ENCODE measurements around the gene VTA1. TPM values are rescaled to one million over a fixed set of nuclear protein-coding genes. Genes with fewer than 3 reads are reported as not detected.

VTA1 gene
- polyA plus RNA-seq, 3 donors: 15.9 to 97.3 (median 74.8) TPM

DNA sequence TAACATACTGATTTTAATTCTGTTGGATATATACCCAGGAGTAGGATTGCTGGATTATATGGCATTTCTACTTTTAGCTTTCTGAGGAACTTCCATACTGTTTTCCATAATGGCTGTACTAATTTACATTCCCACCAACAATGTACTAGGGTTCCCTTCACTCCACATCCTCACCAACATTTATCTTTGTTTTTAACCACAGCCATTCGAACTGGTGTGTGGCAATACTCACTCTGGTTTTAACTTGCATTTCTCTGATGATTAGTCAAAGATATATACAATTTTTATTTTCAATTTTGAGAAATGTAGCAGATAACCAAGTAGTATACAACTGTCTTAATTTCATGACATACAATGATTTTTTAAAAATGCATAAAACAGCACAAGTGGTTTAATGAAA lies 124.4 kb downstream of the VTA1 start:
- no peaks in the 10 kb centered on the region for H3K4me1 Mint-ChIP-seq
- H3K9me3 ChIP-seq (replicated peaks in 1 of 2; ENCODE audit: control insufficient read depth in 1 of 2, insufficient read depth in 1 of 2, low read length in 2 of 2): no peaks in the 10 kb centered on the region
- no peak overlapping the region for H3K4me3 Mint-ChIP-seq
- H3K4me3 ChIP-seq (replicated peaks in 1 of 3; ENCODE audit: low read depth in 2 of 3, low read length in 3 of 3): no peak overlapping the region
- H3K79me2 ChIP-seq (ENCODE audit: insufficient read depth, low read length): no peaks in the 10 kb centered on the region
- no peaks in the 10 kb centered on the region for H3K36me3 Mint-ChIP-seq
- no peaks in the 10 kb centered on the region for H4K20me1 ChIP-seq (ENCODE audit: insufficient read depth, low read length)
- no CpG with 5 or more reads among the region's 1 CpG for WGBS (ENCODE audit: insufficient coverage)
- no peaks in the 10 kb centered on the region for H3K27me3 ChIP-seq (ENCODE audit: control insufficient read depth in 2 of 2, insufficient read depth in 2 of 2, low read length in 2 of 2)
- intact Hi-C loops (cut with micrococcal nuclease): no loop called here
- no peak overlapping the region for H2AFZ ChIP-seq (ENCODE audit: insufficient read depth, low read depth, low read length, poor library complexity, severe bottlenecking)
- no peak overlapping the region for H3K27ac ChIP-seq (ENCODE audit: low read depth in 1 of 2, low read length in 2 of 2)
- H3K9ac ChIP-seq (ENCODE audit: insufficient read depth, low read length, poor library complexity, severe bottlenecking): no peak overlapping the region
- H3K4me2 ChIP-seq (replicated peaks; ENCODE audit: extremely low read depth, low read length, poor library complexity, severe bottlenecking): no peak overlapping the region
- H3K27me3 Mint-ChIP-seq (ENCODE audit: low read depth in 3 of 3): peaks cover 0 to 5% (median 0%) of the 10 kb centered on the region in 3 donors
- H3K9me3 Mint-ChIP-seq: peaks cover 0 to 2% (median 0%) of the 10 kb centered on the region in 7 donors
- no peaks in the 10 kb centered on the region for H3K36me3 ChIP-seq (replicated peaks in 1 of 2; ENCODE audit: control insufficient read depth in 1 of 2, insufficient read depth in 2 of 2, low read length in 2 of 2)
- H3K4me1 ChIP-seq (ENCODE audit: control insufficient read depth in 1 of 2, insufficient read depth in 2 of 2, low read length in 2 of 2): no peaks in the 10 kb centered on the region
- TF ChIP-seq, protein P1, sequence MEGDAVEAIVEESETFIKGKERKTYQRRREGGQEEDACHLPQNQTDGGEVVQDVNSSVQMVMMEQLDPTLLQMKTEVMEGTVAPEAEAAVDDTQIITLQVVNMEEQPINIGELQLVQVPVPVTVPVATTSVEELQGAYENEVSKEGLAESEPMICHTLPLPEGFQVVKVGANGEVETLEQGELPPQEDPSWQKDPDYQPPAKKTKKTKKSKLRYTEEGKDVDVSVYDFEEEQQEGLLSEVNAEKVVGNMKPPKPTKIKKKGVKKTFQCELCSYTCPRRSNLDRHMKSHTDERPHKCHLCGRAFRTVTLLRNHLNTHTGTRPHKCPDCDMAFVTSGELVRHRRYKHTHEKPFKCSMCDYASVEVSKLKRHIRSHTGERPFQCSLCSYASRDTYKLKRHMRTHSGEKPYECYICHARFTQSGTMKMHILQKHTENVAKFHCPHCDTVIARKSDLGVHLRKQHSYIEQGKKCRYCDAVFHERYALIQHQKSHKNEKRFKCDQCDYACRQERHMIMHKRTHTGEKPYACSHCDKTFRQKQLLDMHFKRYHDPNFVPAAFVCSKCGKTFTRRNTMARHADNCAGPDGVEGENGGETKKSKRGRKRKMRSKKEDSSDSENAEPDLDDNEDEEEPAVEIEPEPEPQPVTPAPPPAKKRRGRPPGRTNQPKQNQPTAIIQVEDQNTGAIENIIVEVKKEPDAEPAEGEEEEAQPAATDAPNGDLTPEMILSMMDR (IDR thresholded peaks at IDR 0.05): no peak
- H3K27ac Mint-ChIP-seq: no peak overlapping the region
- DNase-seq: no peak

Other genes with a start within 250 kb of the VTA1 start
- gene GJE1, start 14.3 kb upstream of the VTA1 start, polyA plus RNA-seq: not detected
- not detected for gene NMBR, start 141 bp upstream of the VTA1 start, polyA plus RNA-seq
- under 1 TPM in 2 of 3 donors, not detected in 1; 0.18 to 0.31 TPM for gene ADGRG6, start 154.7 kb downstream of the VTA1 start, polyA plus RNA-seq